ENCODE data around the gene GABRG2. TPM values are rescaled to one million over a fixed set of nuclear protein-coding genes. Genes with fewer than 3 reads are reported as not detected.

GABRG2 gene
- total RNA-seq, 1 donor from 2014 or later = not detected

DNA sequence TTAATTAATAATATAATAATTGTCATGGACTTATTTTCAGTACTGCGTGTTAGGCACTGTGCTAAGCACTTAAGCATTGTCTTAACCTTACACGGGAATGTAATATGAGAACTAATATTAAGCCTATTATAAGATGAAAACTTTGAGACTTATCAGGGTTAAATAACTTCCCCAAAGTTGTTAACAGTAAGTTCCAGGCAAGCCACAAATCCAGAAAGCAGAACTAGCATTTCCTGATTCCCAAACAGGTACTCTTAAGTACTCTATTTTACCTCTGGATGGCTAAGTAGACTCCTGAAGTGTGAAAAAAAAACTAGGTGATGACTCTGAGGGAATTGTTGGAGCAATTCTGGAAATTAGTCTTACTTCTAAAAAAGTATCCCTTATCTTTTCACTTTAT, 23.8 kb downstream of the GABRG2 start:
- Histone ChIP-seq H3K9me3 (no peaks in the 10 kb centered on the region), H3K4me3 (no peak overlapping the region), H3K27ac (no peak overlapping the region), H3K4me1 (no peaks in the 10 kb centered on the region), H3K27me3 (no peaks in the 10 kb centered on the region), H3K36me3 (no peaks in the 10 kb centered on the region)
- intact Hi-C loops (cut with DNase I) = no loop called here
- DNase-seq (ENCODE audit: low spot score in 2 of 2) = no peak
- TF ChIP-seq, protein P1, sequence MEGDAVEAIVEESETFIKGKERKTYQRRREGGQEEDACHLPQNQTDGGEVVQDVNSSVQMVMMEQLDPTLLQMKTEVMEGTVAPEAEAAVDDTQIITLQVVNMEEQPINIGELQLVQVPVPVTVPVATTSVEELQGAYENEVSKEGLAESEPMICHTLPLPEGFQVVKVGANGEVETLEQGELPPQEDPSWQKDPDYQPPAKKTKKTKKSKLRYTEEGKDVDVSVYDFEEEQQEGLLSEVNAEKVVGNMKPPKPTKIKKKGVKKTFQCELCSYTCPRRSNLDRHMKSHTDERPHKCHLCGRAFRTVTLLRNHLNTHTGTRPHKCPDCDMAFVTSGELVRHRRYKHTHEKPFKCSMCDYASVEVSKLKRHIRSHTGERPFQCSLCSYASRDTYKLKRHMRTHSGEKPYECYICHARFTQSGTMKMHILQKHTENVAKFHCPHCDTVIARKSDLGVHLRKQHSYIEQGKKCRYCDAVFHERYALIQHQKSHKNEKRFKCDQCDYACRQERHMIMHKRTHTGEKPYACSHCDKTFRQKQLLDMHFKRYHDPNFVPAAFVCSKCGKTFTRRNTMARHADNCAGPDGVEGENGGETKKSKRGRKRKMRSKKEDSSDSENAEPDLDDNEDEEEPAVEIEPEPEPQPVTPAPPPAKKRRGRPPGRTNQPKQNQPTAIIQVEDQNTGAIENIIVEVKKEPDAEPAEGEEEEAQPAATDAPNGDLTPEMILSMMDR (IDR thresholded peaks at IDR 0.05) = no peak

DNA sequence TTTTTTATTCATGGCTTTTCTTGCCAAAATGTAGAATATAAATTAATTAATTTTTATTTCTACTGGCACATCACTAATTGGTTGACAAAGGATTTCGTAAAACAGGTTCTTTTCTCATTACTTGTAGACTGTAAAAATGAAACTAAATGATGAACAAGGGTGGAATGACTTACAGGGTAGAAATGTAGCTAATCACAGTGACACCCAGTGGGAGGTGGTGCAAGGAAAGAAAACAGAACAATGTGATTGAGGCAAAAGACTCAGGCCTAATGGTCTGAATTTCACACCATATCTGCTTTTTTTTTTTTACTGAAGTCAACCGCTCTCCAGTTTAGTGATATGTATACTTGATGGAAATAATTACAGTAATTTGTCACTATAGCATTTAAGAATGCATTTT, 28.9 kb downstream of the GABRG2 start:
- TF ChIP-seq, protein P1 (IDR thresholded peaks at IDR 0.05) = no peak
- Histone ChIP-seq H3K27ac (no peak overlapping the region), H3K36me3 (no peaks in the 10 kb centered on the region), H3K4me3 (no peak overlapping the region), H3K27me3 (no peaks in the 10 kb centered on the region), H3K9me3 (no peaks in the 10 kb centered on the region), H3K4me1 (no peaks in the 10 kb centered on the region)
- intact Hi-C loops (cut with DNase I) = no loop called here
- no peak for DNase-seq (ENCODE audit: low spot score in 2 of 2)

DNA sequence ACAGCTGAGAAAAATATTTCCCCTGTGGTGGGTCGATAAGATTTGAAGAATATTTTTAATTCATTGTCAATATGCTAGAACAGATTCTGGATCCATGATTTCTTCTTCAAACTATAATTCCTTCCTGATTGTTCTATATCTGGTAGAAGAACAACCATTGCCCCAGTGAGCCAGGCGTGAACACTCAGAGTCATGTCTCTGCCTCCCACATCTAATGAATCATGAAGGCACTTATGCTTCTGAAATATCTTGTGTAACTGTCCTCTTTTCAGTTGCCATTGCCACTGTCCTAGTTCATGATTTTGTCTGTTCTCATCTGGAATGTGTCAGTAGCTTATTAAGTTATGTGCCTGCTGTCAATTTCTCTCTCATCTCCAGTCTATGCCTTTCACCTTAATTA, 40.0 kb downstream of the GABRG2 start:
- DNase-seq (ENCODE audit: low spot score in 2 of 2) = no peak

DNA sequence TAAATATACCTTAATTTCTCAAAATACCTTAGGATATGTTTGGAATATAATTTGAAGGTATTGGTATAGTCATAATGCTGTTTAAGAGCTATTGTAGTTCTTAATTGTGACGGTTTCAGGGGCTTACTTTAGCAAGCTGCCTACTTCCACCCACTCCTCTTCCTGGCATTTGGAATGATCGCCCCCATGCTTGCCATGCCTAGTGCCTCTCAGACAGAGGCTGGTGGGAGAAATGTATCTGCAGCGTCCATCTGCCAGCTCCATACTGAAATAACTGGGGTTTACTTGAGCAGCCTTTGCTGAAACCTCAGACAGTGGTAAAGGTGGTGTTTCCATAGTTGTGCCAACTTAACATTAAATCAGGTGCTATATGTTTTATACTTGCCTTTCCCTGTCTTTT, 52.2 kb downstream of the GABRG2 start:
- Histone ChIP-seq H3K27ac (no peak overlapping the region), H3K4me3 (no peak overlapping the region), H3K4me1 (no peaks in the 10 kb centered on the region), H3K36me3 (no peaks in the 10 kb centered on the region), H3K9me3 (no peaks in the 10 kb centered on the region), H3K27me3 (no peaks in the 10 kb centered on the region)
- no peak for DNase-seq (ENCODE audit: low spot score in 2 of 2)
- TF ChIP-seq, protein P1 (IDR thresholded peaks at IDR 0.05) = no peak
- intact Hi-C loops (cut with DNase I) = no loop called here

More for the DNA sequence above, 40.0 kb downstream of the GABRG2 start:
- Histone ChIP-seq H3K27ac (no peak overlapping the region), H3K27me3 (no peaks in the 10 kb centered on the region), H3K36me3 (no peaks in the 10 kb centered on the region), H3K9me3 (no peaks in the 10 kb centered on the region), H3K4me3 (no peak overlapping the region), H3K4me1 (no peaks in the 10 kb centered on the region)
- intact Hi-C loops (cut with DNase I) = no loop called here
- TF ChIP-seq, protein P1 (IDR thresholded peaks at IDR 0.05) = no peak

DNA sequence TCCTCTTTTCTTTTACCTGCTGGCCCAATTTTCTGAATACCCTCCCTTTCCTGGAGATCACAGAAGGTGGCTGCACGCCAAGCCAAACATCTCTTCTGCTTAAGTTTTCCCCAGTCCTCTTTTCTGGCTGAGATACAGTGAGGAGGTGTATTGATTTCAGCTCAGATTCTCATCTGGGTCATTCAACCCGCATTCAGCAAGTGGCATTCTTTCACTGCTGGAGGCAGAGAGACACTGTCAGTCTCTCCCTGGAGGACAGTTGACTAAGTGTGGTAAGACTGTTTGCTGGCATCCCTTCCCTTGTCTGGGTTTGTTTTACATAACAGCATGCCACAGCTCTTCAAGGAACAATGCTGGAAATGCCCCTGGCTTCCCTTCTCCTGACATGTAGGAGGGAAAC, 60.5 kb downstream of the GABRG2 start:
- Histone ChIP-seq H3K27ac (no peak overlapping the region), H3K4me3 (no peak overlapping the region), H3K27me3 (no peaks in the 10 kb centered on the region), H3K36me3 (no peaks in the 10 kb centered on the region), H3K9me3 (no peaks in the 10 kb centered on the region), H3K4me1 (no peaks in the 10 kb centered on the region)
- intact Hi-C loops (cut with DNase I) = no loop called here
- no peak for DNase-seq (ENCODE audit: low spot score in 2 of 2)
- TF ChIP-seq, protein P1 (IDR thresholded peaks at IDR 0.05) = no peak

- Histone ChIP-seq H3K9me3 (no peaks in the 10 kb centered on the region), H3K27me3 (no peaks in the 10 kb centered on the region), H3K27ac (no peak overlapping the region), H3K36me3 (no peaks in the 10 kb centered on the region), H3K4me3 (no peak overlapping the region), H3K4me1 (no peaks in the 10 kb centered on the region)
- TF ChIP-seq, protein P1 (IDR thresholded peaks at IDR 0.05) = no peak
- intact Hi-C loops (cut with DNase I) = no loop called here
- DNase-seq (ENCODE audit: low spot score in 2 of 2) = no peak
Measured at GRCh38 chr5:162132348-162132747, 64.8 kb downstream of the GABRG2 start.
